K562 (cell line): ENCODE measurements around the gene CSAD. TPM values are rescaled to one million over a fixed set of nuclear protein-coding genes. Genes with fewer than 3 reads are reported as not detected.

ENCODE experiments used
- ATAC-seq: fragments of 200-7000 bp; cut with Tn5 transposase; 3 replicates; pipeline ENCODE4 v1.9.1; 2020; ENCODE audit warnings: moderate library complexity
- BruUV-seq: library from RNA; stranded (reverse); fragments of 400-500 nt; replicated peaks from 2 replicates; lab custom pipeline; 2021; lab: Mats Ljungman, UMichigan
- CTCF ChIA-PET: fragments of 300-600 bp; formaldehyde crosslinking; extraction: SDS; loops from one replicate; lab custom pipeline; 2021; ENCODE audit warnings: low intra/inter-chr PET ratio; lab: Yijun Ruan, JAX
- POLR2A ChIA-PET: fragments of 300-600, 350-650 bp; sonication (Branson Sonifier 250); formaldehyde crosslinking; extraction: SDS; loops from one replicate; lab custom pipeline; 2021; ENCODE audit warnings: antibody characterized with exemption, inconsistent platforms; lab: Yijun Ruan, JAX
- DNase-seq, 4 experiments: peaks; one replicate each; pipeline versions ENCODE4 v3.0.0 to v3.0.0-alpha.2; 2011 to 2018; ENCODE audit warnings: low spot score in 3 of 4, mixed read lengths in 3 of 4; ENCODE audit errors: extremely low read depth in 1 of 4
- FAIRE-seq: peaks from 2 replicates; lab custom pipeline; 2011; peaks lifted over from hg19 to GRCh38; lab: Jason Lieb, UNC
- H2AFZ ChIP-seq: 2 replicates; pipeline ENCODE4 v1.6.0; 2011; ENCODE audit warnings: low read depth, low read length, control low read depth, inconsistent platforms
- H3K27ac ChIP-seq: fragments of 200-600 bp; 3 replicates; pipeline ENCODE4 v1.8.0; 2011; ENCODE audit warnings: low read depth, mild to moderate bottlenecking, control low read depth, inconsistent platforms, low read length, moderate library complexity, mixed read lengths; ENCODE audit errors: extremely low read depth
- H3K27me3 ChIP-seq, 2 experiments: fragments of 300-600 bp in 1 of 2; 2 replicates in 1 of 2; 3 replicates in 1 of 2; pipeline versions ENCODE4 v1.6.0 to v1.8.0; 2011; ENCODE audit warnings: inconsistent platforms in 2 of 2, low read length in 2 of 2, mild to moderate bottlenecking in 1 of 2, mixed read lengths in 1 of 2, moderate library complexity in 1 of 2; ENCODE audit not compliant: control insufficient read depth in 2 of 2, insufficient read depth in 2 of 2
- H3K36me3 ChIP-seq: fragments of 300-600 bp; 3 replicates; pipeline ENCODE4 v1.8.0; 2011; ENCODE audit warnings: mild to moderate bottlenecking, low read length, inconsistent platforms; ENCODE audit not compliant: control insufficient read depth, insufficient read depth
- H3K4me1 ChIP-seq, 2 experiments: fragments of 200-600 bp in 1 of 2; replicated peaks in 1 of 2; 2 replicates in 1 of 2; 3 replicates in 1 of 2; pipeline versions ENCODE4 v1.5.1 to v1.8.0; 2011; ENCODE audit warnings: inconsistent platforms in 2 of 2, low read length in 2 of 2, mild to moderate bottlenecking in 1 of 2, mixed read lengths in 1 of 2, moderate library complexity in 1 of 2; ENCODE audit not compliant: control insufficient read depth in 2 of 2, insufficient read depth in 2 of 2
- H3K4me2 ChIP-seq: 2 replicates; pipeline ENCODE4 v1.6.1; 2011; ENCODE audit warnings: low read length, control low read depth, inconsistent platforms, mixed read lengths; ENCODE audit not compliant: insufficient read depth
- H3K4me3 ChIP-seq: fragments of 200-600 bp; sonication (generic), shearing (Covaris generic); 2 replicates; pipeline ENCODE4 v1.5.1; 2016; ENCODE audit warnings: control low read depth, inconsistent platforms
- H3K79me2 ChIP-seq: fragments of 200-600 bp; 3 replicates; pipeline ENCODE4 v1.8.0; 2011; ENCODE audit warnings: low read length, inconsistent platforms; ENCODE audit not compliant: control insufficient read depth, insufficient read depth
- H3K9ac ChIP-seq, 2 experiments: 2 replicates each; pipeline versions ENCODE4 v1.6.0 to v1.6.1; 2011; ENCODE audit warnings: low read depth in 2 of 2, low read length in 2 of 2, control low read depth in 1 of 2, inconsistent platforms in 1 of 2, mild to moderate bottlenecking in 1 of 2, mixed read lengths in 1 of 2; ENCODE audit not compliant: insufficient read depth in 1 of 2
- H3K9me1 ChIP-seq: one replicate; pipeline ENCODE4 v1.6.0; 2011; ENCODE audit warnings: inconsistent platforms, mild to moderate bottlenecking, low read length, moderate library complexity; ENCODE audit not compliant: control insufficient read depth, insufficient read depth
- H3K9me3 ChIP-seq: replicated peaks from 2 replicates; pipeline ENCODE4 v1.5.1; 2011; ENCODE audit warnings: low read depth, low read length, inconsistent platforms; ENCODE audit not compliant: control insufficient read depth, insufficient read depth
- H4K20me1 ChIP-seq: replicated peaks from 2 replicates; pipeline ENCODE4 v1.6.1; 2011; ENCODE audit warnings: low read length, inconsistent platforms, mixed read lengths; ENCODE audit not compliant: control insufficient read depth, insufficient read depth
- KDM4B ChIP-seq, 2 experiments: fragments of 450-650 bp in 1 of 2; sonication (generic) in 1 of 2; IDR thresholded peaks; 2 replicates each; pipeline ENCODE4 v1.6.1; 2016 to 2017; ENCODE audit warnings: borderline replicate concordance in 2 of 2, antibody characterized with exemption in 1 of 2, low read depth in 1 of 2, mild to moderate bottlenecking in 1 of 2
- RBFOX2 ChIP-seq: fragments of 200-400 bp; formaldehyde crosslinking; IDR thresholded peaks from 2 replicates; pipeline ENCODE4 v1.6.1; 2017; ENCODE audit warnings: low read depth, mild to moderate bottlenecking, low read length, moderate library complexity
- SREBF1 ChIP-seq: fragments of 150-350 bp; IDR thresholded peaks from 2 replicates; pipeline ENCODE4 v1.6.1; 2014; ENCODE audit warnings: antibody characterized with exemption, low read depth, low read length, borderline replicate concordance
- WGBS: fragments of 100-300 bp; shearing (Covaris generic); methylation state at CpG from one replicate; pipeline ENCODE4 v1.1.6; 2016; ENCODE audit warnings: low coverage, mixed read lengths; ENCODE audit not compliant: insufficient coverage; ENCODE audit errors: missing lambda C conversion rate; 5-methylcytosine and 5-hydroxymethylcytosine counted together
- in situ Hi-C: fragments of 300-500 bp; cut with MboI; formaldehyde crosslinking; loops from 4 replicates; pipeline ENCODE4 v1.15.0; 2018; ENCODE audit warnings: inconsistent platforms, mixed read lengths
- intact Hi-C: fragments of 100-400 bp; cut with micrococcal nuclease; formaldehyde crosslinking; loops from 2 replicates; pipeline ENCODE4 v1.14.2; 2022
- polyA plus RNA-seq, 8 experiments: library from polyadenylated mRNA; depleted of rRNA in 4 of 8; stranded (reverse) in 5 of 8; unstranded in 3 of 8; fragments of >200 nt; fragmentation: Nextera tagmentation in 2 of 8; fragmentation: Illumina TruSeq in 1 of 8; extraction: Ambion mirVana in 2 of 8; extraction: Trizol in 1 of 8; gene quantifications; 2 replicates each; pipeline versions ENCODE4 v1.2.1 to v1.2.3, GENCODE V29; 2011 to 2014; ENCODE audit warnings: inconsistent platforms in 1 of 8, missing spikeins in 1 of 8
- total RNA-seq, 7 experiments: library from RNA; depleted of rRNA in 6 of 7; stranded (reverse); fragments of >200 nt in 6 of 7; fragmentation: Illumina TruSeq in 2 of 7; extraction: Trizol in 2 of 7; gene quantifications; 2 replicates each; pipeline versions ENCODE4 v1.2.1 to v1.2.3, GENCODE V29; 2011 to 2021; ENCODE audit warnings: low replicate concordance in 1 of 7
- TF ChIP-seq, protein P1 (sequence below), 2 experiments: fragments of 200-800 bp in 1 of 2; sonication (Bioruptor generic) in 1 of 2; sonication (generic) in 1 of 2; formaldehyde crosslinking in 1 of 2; IDR thresholded peaks in 1 of 2; conservative IDR thresholded peaks in 1 of 2; 2 replicates each; pipeline versions ENCODE4 v1.5.0 to v1.6.1; 2016 to 2020; ENCODE audit warnings: missing compliant biosample characterization in 1 of 2, missing genetic modification characterization in 1 of 2, missing genetic modification reagents in 1 of 2
- TF ChIP-seq, protein P2 (sequence below): sonication (generic); formaldehyde crosslinking; IDR thresholded peaks from 2 replicates; pipeline ENCODE4 v1.8.0; 2022; ENCODE audit warnings: mild to moderate bottlenecking, missing genetic modification reagents, borderline replicate concordance
- TF ChIP-seq, protein P3 (sequence below), 2 experiments: fragments of 450-650 bp in 1 of 2; sonication (generic) in 1 of 2; formaldehyde crosslinking in 1 of 2; IDR thresholded peaks in 1 of 2; conservative IDR thresholded peaks in 1 of 2; 2 replicates each; pipeline versions ENCODE4 v1.6.1 to v1.8.1; 2016 to 2023; ENCODE audit warnings: mild to moderate bottlenecking in 2 of 2, moderate library complexity in 2 of 2, inconsistent platforms in 1 of 2, missing genetic modification reagents in 1 of 2

Gene CSAD
- total and polyA plus RNA-seq, 9 of the 15 experiments (the other 6 are each of a cell fraction or from before 2014, with no cell fraction given) = 1.8 to 19.6 (median 8.1) TPM

DNA sequence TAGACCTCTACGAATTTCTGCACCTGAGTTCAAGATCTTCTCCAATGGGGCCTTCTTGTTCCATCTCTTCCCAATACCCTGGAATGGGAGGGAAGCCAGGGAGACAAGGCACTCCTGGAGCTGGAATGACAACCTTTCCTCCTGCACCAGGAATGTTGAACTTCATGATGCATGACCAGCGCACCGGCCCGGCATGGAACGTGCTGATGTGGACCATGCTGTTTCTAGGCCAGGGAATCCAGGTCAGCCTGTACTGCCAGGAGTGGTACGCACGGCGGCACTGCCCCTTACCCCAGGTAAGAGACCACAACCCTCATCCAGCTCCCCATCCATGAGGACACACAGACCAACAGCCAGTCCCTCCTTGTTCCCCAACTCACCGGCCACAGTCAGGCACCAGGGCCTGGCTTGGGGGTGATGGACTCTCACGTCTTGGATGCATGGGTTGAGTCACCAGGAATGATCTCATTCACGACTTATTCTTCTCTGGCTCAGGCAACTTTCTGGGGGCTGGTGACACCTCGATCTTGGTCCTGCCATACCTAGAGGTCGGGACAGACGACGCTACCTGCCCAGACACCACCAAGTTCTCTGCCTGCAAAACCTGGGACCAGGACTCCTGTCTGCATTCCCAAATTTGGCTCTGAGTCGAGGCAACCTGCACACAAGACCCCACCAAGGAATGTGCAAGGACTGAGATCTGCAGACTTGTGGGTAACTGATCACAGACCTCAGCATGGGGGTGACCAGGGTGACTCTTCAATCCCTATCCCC, 57.0 kb downstream of the CSAD start:
- ChIA-PET POLR2A (no interaction called here), CTCF (no interaction called here)
- TF ChIP-seq, protein P1, sequence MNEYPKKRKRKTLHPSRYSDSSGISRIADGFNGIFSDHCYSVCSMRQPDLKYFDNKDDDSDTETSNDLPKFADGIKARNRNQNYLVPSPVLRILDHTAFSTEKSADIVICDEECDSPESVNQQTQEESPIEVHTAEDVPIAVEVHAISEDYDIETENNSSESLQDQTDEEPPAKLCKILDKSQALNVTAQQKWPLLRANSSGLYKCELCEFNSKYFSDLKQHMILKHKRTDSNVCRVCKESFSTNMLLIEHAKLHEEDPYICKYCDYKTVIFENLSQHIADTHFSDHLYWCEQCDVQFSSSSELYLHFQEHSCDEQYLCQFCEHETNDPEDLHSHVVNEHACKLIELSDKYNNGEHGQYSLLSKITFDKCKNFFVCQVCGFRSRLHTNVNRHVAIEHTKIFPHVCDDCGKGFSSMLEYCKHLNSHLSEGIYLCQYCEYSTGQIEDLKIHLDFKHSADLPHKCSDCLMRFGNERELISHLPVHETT (CRISPR knock-in tag; conservative IDR thresholded peaks at IDR 0.05 in 1 of 2, IDR thresholded peaks at IDR 0.05 in 1 of 2) = no peak
- no peak for TF ChIP-seq SREBF1
- TF ChIP-seq RBFOX2 = no peak
- TF ChIP-seq, protein P2, sequence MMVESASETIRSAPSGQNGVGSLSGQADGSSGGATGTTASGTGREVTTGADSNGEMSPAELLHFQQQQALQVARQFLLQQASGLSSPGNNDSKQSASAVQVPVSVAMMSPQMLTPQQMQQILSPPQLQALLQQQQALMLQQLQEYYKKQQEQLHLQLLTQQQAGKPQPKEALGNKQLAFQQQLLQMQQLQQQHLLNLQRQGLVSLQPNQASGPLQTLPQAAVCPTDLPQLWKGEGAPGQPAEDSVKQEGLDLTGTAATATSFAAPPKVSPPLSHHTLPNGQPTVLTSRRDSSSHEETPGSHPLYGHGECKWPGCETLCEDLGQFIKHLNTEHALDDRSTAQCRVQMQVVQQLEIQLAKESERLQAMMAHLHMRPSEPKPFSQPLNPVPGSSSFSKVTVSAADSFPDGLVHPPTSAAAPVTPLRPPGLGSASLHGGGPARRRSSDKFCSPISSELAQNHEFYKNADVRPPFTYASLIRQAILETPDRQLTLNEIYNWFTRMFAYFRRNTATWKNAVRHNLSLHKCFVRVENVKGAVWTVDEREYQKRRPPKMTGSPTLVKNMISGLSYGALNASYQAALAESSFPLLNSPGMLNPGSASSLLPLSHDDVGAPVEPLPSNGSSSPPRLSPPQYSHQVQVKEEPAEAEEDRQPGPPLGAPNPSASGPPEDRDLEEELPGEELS (CRISPR knock-in tag) = no peak
- TF ChIP-seq, protein P3, sequence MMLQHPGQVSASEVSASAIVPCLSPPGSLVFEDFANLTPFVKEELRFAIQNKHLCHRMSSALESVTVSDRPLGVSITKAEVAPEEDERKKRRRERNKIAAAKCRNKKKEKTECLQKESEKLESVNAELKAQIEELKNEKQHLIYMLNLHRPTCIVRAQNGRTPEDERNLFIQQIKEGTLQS (IDR thresholded peaks at IDR 0.05) = peak; percentile 67
- TF ChIP-seq, protein P3 (CRISPR knock-in tag; conservative IDR thresholded peaks at IDR 0.05) = no peak
- TF ChIP-seq KDM4B (IDR thresholded peaks at IDR 0.05; ENCODE audit: borderline replicate concordance in 2 of 2, low read depth in 1 of 2) = no peak
- Histone ChIP-seq H3K4me2 (no peak overlapping the region), H3K4me1 (peaks cover 0 to 9% of the 10 kb centered on the region in 2 experiments; a peak in 3 of 5 replicates), H3K4me3 (no peak overlapping the region), H3K27ac (no peak overlapping the region), H2AFZ (no peak overlapping the region), H3K9me1 (no peaks in the 10 kb centered on the region), H3K79me2 (no peaks in the 10 kb centered on the region), H3K36me3 (no peaks in the 10 kb centered on the region), H3K9me3 (no peaks in the 10 kb centered on the region), H4K20me1 (no peaks in the 10 kb centered on the region), H3K27me3 (peaks cover 4 to 7% of the 10 kb centered on the region in 2 experiments), H3K9ac (no peak overlapping the region)
- WGBS = 51% methylated on average over 16 of the region's 16 CpGs
- no TSS peak for BruUV-seq
- DNase-seq (no peak), FAIRE-seq (no peak), ATAC-seq (no peak)
- intact Hi-C loops = no loop called here
- in situ Hi-C loops = no loop called here
